NCI-H345 treated with DMSO at 0.1 percent for 48 hours (cell line): ENCODE measurements around the gene NDUFAF8.

Experiments used
- DNase-seq: peaks from one replicate; lab custom pipeline; 2025; ENCODE audit not compliant: unreplicated experiment; lab: John Stamatoyannopoulos, UW

NDUFAF8 gene

DNA sequence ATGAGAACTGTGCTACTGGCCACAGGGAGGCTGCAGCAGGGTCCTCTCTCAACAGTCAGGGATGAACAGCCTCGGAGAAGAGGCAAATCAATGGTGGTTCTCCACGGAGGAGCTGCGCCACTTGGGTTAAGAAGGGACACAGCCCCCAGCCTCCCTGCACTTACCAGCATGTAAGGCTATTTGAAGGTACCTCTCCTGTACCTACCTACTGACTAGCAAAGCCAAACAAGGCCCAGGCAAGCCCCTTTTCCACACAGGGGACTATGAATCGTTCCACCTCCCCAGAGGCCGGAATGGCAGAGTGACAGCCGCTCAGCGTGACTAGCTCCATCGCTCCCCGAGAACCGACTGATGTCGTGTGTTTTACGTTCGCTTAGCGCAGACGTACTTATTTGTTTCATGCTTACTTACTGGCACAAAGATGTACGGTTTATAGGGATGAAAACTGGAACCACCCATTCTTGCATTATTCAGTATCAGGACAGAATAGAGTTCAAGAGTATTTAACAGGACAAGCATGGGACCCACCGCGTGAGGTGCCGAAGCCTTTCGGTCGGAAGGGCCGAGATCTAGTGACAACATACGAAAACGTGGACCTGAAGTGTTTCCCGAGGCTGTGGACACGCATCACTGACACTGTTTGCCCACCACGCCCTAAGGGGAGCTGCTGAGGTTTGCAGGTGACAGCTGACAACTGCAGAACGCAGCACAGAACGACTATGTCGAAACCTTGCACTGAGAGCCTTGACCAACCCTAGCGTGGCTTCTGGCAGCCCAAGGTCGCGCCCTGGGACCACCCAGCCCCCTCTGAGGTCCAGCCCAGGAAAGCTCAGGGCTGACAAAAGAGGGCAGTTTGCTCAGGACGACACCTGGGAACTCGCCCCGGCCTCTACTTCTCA is 1.3 kb upstream of the NDUFAF8 start:
- peak; percentile 43 for DNase-seq

DNA sequence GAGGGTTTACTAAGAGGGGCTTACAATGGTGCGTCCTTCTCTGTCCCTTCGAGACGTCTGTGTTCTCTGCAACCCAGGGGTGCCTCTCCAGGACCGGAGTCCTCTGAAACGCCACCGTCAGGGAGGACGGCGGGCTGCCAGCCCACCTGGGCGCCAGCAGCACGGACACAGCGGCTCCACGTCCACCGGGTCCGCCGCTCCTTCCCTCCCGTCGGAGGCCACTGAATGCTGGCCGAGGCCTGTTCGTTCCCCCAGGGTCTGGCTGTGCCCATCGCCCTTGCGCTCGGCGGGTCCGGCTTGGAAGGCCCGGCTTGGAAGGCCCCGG is 666 bp upstream of the NDUFAF8 start:
- no peak for DNase-seq

DNA sequence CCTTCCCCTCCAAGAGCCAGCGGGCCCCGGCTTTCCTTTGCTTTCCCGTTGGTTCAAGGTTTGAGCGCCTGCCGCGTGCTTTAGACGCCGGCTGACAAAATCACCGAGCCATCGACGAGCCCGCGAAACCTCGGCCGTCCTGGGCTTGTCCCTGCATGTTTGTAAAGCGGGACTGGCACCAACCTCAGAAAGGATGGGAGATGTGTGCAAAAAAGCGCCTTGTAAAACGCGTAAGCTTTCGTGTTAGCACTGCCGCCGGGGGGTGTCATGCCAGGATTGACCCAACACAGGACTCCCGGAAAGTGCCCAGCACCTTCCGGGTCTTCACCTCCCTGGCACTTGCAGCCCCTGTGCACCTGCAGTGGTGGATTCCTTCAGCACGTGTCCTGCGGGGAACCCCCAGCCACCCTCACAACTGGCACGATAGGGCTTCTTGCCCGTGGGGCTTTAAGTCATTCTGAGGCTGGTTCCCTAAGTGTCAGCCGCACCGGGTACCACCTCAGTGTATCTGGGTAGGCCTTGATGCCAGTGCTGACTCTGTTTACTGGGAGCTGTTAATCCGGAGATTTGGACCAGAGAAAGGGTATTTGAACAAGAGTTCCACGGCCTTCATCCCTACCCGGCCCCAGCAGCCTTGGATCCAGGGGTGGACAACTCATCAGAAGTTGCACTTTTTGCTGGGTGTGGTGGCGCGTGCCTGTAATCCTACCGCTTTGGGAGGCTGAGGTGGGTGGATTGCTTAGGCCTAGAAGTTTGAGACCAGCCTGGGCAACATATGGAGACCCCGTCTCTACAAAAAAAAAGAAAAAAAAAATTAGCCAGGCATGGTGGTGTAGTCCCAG is 817 bp downstream of the NDUFAF8 start:
- DNase-seq: no peak

DNA sequence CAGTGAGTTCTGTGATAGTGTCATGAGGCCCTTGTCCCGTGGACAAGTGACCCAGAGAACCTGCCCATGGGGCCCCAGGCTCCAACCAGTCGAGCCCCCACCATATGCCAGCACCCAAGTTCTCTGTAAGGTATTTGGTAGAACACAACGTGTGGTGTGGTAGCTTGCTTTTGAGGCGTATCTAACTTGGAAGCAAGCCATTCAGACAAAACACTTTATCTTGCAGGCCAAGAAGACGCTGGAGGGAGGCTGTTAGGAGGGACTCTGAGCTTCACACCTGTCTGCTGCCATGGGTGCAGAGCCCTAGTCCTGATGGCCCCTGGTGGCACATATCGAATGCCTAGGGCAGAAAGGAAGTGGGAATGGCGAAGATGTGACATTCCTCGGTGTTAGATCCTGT is 1.6 kb downstream of the NDUFAF8 start:
- DNase-seq: no peak

DNA sequence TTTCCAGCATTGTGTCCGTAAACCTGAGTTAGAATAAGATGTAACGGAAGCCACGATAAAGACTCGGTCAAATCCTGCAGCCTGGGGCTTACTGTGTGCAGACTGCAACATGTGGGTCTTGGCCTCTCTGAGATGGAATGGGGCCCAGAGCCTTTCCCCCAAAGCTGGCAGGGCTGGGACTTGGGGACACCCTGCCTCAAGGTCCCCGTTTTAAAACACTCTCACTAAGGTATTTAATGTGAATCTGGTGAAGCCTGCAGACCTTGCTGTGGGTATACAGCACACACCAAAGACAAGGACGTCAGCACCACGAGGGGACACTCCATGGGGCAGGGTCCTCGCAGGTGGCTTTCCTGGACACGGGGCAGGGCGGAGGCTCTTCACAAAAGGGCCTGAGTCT is 2.1 kb downstream of the NDUFAF8 start:
- no peak for DNase-seq

DNA sequence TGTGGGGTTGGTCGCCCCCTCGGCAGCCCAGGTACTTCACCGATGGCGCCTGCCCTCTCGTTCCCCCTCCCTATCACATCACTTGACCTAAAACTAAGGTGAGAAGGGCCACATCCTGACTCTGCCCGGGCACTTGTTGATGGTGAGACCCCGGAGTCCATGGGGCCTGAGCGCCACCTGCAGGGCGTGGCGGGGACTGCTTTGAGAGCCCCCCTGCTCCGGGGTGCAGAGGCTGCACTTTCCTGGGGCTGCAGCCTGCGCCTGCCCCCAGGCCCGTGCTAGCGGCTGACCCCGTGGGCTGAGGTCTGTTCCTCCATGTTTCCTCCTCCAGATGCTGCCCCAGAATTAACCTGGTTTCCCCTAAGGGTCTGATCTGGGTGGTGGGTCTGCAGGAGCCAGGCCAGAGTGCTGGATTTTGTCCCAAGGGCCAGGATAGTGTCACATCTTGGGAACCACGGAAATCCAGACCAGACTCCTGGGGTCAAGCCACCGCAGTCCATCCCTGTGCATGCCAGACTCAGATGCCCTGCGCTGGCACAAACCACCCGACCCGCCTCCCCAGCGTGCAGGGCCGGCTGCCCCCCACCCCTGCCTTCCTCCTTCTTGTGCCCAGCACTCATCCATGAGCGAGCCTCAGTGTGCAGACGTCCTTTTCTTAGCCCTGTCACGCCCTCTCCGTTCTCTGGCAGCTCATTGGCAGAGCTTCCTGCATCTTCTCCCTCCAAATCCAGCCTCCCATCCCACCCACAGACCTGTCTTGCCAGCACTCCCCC is 2.7 kb downstream of the NDUFAF8 start:
- DNase-seq: peak; percentile 14

DNA sequence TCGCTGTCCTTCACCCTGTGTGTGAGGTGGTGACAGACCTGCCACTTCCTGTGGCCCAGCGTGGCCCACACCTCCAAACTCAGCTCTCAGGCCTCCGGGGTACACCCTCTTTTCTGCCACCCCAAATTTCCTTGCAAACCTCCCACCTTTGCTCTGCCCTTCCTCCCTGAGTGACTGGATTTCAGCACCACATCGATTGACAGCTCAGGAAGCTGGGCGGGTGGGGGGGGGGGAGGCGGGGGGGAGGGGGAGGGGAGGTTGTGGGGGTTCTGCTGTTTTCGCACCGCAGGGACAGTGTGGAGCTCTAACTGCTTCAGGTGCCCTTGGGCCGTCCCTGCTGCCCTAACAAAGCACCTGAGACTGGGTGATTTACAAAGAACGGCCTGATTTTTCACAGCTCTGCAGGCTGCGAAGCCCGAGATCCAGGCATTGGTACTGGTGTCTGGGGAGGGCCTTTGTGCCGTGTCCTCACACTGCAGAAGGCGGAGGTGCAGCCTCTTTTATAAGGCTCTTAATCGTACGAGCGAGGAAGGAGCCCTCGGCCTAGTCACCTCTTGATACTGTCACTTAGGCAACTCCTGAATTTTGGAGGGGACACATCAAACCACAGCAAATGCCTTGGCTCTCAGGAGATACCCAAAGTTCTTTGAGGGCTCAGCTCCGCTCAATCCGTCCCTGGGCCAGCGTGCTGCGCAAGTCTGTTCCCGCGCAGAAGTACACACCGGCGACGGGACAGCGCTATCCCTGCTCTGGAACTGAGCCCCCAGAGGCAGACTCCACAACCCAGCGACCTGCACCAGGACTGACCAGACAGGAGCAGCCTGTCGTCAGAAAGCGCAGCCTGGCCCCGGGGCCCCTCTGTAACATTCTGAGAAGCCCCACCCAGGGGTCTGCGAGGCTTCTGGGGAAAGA is 3.6 kb downstream of the NDUFAF8 start:
- DNase-seq: no peak

DNA sequence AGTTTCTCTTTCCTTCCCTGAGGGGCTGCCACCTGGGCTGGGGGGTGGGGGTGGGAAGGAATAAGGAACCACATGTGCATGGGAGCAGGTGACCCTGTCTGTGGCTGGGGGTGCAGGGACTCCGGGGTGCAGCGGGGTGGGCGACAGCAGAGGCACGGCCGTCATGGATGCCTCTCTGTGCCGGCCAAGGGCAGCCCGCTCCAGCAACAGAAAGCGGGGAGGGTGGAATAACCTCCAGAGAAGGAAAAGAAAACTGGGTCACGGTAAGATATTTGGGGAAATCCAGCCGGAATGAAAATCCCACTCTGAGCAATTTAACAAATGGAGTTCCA is 4.2 kb downstream of the NDUFAF8 start:
- DNase-seq: no peak

DNA sequence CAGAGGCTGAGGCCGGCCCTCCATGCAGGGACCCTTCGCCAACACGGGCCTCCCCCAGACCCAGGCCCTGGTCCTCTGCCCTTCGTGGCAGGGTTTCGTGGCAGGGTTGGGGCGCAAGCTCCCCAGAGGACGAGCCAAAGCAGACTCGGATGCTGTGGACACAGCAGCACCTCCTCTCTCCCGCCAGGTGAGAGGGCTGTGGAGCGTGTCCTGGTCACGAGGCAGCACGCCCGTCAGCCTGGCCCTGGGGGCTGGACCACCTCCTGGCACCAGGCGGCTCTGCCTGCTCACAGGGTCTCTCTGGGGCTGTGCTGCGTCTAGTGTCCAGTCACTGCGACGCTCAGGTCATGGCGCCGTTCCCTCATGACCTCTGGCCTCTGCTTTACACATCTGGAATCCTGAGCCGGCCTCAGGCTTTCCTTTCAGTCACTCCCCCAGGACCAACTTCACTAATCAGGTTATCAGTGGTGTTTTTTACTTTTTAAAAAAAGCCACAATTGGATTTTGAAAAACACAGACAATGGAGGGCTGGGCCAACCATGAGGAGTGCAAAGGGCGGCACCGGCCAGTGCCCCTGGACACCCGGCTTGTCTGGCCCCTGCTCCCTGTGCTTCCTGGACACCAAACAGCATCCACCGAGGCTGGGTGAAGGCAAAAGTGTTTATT is 5.4 kb downstream of the NDUFAF8 start:
- DNase-seq: no peak

DNA sequence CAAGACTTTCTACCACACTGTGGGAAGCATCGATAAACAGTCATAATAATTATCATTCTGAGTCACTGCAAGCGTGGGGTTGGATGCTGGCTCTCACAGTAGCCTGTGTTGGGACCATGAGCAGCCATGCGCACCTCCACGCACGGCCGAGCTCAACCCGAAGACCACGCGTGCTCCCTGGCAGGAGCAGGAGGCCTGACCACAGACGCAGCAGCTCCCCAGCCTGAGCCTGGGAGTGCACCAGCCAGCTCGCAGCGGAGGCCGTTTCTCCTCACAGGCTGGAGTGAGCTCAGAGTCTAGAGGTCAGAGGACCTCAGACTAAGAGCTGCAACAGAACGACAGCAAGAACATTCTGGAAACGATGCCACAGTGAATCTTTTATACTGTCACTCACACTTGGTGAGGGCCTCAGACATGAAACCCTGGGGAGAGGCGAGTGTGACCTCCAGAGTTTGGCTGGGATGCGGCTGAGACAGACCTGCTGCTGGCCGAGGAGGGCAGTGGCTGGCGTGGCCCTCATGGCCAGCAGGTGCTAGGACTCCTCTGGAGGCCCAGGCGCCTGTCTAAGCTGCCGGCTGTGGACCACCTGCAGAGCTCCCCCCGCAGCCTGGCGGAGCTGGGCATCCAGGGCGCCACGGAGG is 6.0 kb downstream of the NDUFAF8 start:
- no peak for DNase-seq

DNA sequence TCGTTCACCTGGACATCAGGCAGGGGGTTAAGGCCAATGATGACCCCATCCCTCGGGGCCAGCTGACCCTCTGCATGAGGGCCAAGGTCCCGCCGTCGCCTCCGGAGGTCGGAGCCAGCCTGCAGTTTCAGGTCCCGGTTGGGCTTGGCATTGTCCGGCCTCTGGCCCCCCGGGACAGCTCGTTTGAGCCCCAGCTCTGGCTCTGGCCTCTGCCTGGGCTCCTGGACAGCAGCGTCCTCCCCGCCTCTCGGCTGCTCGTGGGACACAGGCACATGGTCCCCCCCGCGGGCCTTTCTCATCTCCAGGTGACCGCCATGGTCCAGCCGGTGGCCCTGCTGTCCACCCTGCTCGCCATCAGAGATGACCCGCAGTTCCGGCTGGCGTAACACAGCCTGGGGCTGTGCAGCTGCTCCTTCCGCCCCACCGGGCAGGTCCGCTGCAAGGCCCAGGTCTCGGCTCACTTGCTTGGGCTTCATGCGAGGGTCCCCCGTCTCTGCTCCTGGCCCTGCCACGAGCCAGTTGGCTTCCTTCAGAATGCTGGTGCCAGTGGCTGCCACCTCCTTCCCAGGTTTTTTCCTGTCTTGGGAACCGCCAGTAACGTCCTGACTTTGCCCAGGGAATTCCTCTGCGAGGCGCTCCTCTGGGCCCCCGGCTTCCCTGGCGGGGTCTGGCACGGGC is 6.7 kb downstream of the NDUFAF8 start:
- DNase-seq: no peak

DNA sequence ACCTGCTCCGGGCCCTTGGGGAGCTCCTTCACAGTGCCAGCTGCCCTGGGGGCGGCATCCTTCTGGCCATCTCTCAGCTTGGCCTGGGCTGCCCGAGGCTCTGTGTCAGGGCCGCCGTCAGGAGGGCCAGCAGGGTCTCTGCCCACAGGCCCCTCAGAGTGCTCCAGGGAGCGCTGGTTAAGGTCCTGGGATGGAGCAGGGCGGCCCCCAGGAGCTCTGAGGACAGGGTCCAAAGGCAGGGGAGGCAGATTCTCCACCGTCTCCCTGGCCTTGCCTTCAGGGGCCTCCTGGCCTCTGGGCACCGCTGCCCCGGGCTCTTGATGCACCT is 7.2 kb downstream of the NDUFAF8 start:
- no peak for DNase-seq

DNA sequence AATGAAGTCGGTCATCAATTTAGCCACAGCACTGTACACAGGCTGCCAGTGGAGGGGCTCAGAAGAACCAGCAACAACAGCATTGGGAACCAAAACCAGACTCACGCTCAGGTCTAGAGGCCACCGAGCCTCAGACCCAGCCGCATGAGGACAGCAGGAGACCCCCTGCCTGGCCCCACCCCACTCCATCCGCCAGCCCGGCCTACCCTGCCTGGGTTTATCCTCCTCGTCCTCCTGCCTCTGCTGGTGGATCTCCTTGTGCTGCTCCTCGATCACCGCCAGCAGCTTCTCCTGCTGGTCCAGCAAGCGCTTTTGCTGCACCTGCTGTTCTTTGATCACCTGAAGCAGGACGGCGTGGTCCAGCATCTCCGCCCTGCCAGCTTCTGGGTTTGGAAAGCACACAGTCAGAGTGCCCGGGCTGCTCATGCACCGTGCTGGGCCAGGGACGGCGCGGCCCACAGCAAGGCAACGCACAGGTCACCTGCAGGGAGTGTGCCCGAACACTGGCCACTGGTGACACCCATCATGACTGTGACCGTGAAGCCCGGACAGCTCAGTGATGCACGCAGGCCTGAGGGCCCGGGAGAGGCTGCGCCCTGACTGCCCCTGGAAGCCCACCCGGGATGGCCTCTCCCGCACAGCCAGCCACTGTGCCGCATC is 7.7 kb downstream of the NDUFAF8 start:
- no peak for DNase-seq

DNA sequence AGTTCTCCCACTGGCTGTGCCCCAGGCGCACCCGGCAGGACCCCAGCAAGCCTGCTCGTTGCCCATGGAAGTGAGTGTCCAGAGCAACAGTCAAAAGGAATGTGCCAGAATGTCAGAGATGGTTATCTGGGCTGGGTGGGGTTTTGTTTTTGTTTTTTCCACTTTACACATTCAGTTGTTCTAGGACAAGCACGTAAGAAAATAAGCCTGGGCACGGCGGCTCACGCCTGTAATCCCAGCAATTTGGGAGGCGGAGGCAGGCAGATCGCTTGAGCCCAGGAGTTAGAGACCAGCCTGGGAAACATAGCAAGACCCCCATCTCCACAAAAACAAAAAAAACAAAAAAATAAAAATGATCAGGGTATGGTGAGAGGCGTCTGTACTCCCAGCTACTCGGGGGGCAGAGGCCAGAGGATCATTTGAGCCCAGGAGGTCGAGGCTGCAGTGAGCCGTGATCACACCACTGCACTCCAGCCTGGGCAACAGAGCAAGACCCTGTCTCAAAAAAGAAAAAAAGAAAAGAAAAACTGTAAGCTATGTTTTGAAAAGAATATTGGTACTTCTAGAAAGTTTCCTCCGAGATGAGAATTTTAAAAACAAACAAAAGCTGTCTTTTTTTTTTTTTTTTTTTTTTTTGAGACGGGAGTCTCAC is 8.3 kb downstream of the NDUFAF8 start:
- DNase-seq: no peak

DNA sequence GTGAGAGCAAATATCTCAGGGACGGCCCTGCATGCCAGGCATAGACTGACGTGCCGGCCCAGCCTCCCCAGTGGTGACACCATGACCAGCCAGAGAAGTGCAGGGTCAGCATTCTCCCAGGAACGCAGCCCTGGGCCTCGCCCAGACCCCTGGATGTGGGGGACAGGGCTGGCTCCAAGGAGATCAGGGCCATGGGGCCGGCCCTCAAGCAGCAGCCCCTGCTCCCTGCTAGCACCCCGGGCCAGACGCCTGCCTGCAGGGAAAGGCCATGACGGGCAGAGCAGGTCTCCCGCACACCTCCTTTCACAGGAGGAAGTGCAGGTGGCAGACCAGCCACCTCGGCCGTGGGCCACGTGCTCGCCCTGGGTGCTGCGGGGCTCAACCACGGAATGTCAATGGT is 9.5 kb downstream of the NDUFAF8 start:
- no peak for DNase-seq

DNA sequence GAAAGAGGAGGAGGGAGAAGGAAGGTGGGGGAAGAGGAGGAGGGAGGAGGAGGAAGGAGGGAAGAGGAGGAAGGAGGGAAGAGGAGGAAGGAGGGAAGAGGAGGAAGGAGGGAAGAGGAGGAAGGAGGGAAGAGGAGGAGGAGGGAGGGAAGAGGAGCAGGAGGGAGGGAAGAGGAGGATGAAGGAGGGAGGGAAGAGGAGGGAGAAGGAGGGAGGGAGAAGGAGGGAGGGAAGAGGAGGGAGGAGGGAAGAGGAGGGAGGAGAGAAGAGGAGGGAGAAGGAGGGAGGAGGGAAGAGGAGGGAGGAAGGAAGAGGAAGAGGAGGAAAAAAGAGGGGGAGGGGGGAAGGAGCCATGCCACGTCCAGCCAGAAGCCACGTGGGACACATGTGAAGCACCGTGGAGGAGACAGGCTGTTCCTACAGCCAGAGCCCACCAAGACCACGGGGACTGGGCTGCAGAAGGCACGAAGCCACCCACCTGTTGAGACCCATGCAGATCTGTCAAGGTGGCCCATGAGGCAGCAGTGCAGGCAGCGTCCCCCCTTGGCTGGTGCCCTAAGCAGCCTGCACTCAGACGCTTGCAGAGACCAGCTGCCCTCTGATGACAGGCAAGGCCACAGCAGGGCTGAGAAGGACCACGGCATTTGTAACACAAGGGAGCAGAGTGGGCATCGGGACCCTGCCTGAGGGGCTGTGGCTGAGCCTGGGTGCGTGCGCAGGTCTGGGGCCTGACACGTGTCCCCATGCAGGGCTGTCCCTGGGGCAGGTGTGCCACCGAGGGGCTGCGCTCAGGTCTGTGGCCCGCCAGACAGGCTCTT is 10.3 kb downstream of the NDUFAF8 start:
- no peak for DNase-seq
